DND-41 (cell line): Measurements from ENCODE around the gene AREG.

ENCODE experiments used
- CTCF ChIP-seq: IDR thresholded peaks from 2 replicates; pipeline ENCODE4 v1.5.1; 2012; ENCODE audit warnings: borderline replicate concordance, low read length, moderate library complexity, mild to moderate bottlenecking; ENCODE audit not compliant: poor library complexity, severe bottlenecking; ENCODE audit errors: extremely low read depth
- EZH2 ChIP-seq: IDR thresholded peaks from 3 replicates; pipeline ENCODE4 v1.6.1; 2012; ENCODE audit warnings: borderline replicate concordance, low read depth, mild to moderate bottlenecking, moderate library complexity, low read length, inconsistent platforms; ENCODE audit not compliant: severe bottlenecking

- TF ChIP-seq CTCF (no peak), EZH2 (no peak)
Observed at GRCh38 chr4:74487771-74488170, 42.8 kb downstream of the AREG start.
